MM.1S (cell line): Measurements from ENCODE around the gene MAT2A.

Experiments used
- EZH2 ChIP-seq: fragments of 300-600 bp; sonication (generic); optimal IDR thresholded peaks from 2 replicates; pipeline ENCODE3; 2017; ENCODE audit warnings: low read depth, mild to moderate bottlenecking, antibody characterized with exemption, low read length, mixed read lengths
- TF ChIP-seq, protein P1 (sequence below): fragments of 300-600 bp; sonication (generic); IDR thresholded peaks from 2 replicates; pipeline ENCODE4 v1.5.1; 2016; ENCODE audit warnings: antibody characterized with exemption, low read length, mixed read lengths

DNA sequence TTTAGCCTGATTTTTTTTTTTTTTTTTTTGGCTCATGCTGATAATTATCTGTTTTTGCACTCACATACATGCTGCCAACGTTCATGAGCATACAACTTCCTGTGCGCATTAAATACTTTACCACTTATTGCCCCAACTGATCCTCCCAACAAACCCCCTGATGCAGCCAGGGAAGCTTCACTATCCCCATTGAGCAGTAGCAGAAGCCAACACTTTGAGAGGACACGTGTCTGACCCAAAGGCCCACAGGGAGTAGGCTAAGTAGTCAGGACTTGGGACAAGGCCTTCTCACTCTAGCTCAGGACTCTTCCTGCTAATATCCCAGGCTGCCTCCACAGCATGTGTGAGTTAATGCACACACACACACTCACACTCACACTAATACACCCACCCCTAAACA lies 36.2 kb upstream of the MAT2A start:
- TF ChIP-seq, protein P1, sequence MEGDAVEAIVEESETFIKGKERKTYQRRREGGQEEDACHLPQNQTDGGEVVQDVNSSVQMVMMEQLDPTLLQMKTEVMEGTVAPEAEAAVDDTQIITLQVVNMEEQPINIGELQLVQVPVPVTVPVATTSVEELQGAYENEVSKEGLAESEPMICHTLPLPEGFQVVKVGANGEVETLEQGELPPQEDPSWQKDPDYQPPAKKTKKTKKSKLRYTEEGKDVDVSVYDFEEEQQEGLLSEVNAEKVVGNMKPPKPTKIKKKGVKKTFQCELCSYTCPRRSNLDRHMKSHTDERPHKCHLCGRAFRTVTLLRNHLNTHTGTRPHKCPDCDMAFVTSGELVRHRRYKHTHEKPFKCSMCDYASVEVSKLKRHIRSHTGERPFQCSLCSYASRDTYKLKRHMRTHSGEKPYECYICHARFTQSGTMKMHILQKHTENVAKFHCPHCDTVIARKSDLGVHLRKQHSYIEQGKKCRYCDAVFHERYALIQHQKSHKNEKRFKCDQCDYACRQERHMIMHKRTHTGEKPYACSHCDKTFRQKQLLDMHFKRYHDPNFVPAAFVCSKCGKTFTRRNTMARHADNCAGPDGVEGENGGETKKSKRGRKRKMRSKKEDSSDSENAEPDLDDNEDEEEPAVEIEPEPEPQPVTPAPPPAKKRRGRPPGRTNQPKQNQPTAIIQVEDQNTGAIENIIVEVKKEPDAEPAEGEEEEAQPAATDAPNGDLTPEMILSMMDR, result no peak
- TF ChIP-seq EZH2, result no peak
